Dendritic cell treated with granulocyte-macrophage colony-stimulating factor and Interleukin-4, amounts not matched to agents 40 ng/mL and 50 ng/mL, for 4 days (primary cell): ENCODE data around the gene KNG1.

ENCODE experiments used
- H3K27ac Mint-ChIP-seq: one replicate; pipeline ENCODE4 v1.8.0; 2022; ENCODE audit warnings: mild to moderate bottlenecking, mixed read lengths
- H3K27me3 Mint-ChIP-seq: one replicate; pipeline ENCODE4 v1.8.0; 2022; ENCODE audit warnings: mild to moderate bottlenecking, mixed read lengths
- H3K36me3 Mint-ChIP-seq: one replicate; pipeline ENCODE4 v1.8.0; 2022; ENCODE audit warnings: low read depth, mixed read lengths
- H3K4me1 Mint-ChIP-seq: one replicate; pipeline ENCODE4 v1.8.0; 2022; ENCODE audit warnings: low read depth, mixed read lengths
- H3K4me3 Mint-ChIP-seq: one replicate; pipeline ENCODE4 v1.8.0; 2022; ENCODE audit warnings: mild to moderate bottlenecking, moderate library complexity, mixed read lengths
- H3K9me3 Mint-ChIP-seq: one replicate; pipeline ENCODE4 v1.8.0; 2022; ENCODE audit warnings: mixed read lengths
- intact Hi-C: fragments of 100-400 bp; cut with micrococcal nuclease; formaldehyde crosslinking; loops from one replicate; pipeline ENCODE4 v1.15.0; 2022

Gene KNG1

DNA sequence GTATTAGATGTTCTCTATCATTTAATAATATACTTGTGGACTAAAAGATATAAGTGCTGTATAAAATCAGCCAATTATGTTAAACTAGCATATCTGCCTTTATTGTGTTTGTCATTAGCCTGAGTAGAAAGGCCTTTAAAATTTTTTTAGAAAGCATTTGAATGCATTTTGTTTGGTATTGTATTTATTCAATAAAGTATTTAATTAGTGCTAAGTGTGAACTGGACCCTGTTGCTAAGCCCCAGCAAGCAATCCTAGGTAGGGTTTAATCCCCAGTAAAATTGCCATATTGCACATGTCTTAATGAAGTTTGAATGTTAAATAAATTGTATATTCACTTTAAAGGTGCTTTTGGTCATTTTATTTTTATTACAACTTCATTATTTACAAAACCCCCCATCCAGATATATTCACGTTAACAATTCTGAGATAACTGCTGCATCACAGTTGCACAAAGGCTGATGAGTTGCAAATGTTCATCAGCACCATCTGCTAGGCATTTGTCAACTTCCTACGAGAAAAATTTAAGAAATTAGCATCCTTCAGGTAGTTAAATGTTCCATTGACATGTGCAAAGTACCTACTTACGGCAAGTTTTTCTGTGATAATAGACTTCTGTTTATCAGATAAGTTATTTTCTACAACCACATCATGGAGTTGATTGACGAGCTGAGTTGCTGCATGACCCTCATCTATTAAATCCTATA is 72.5 kb downstream of the KNG1 start:
- no peak overlapping the region for H3K4me3 Mint-ChIP-seq
- H3K27ac Mint-ChIP-seq: no peak overlapping the region
- peaks cover 26% of the 10 kb centered on the region for H3K4me1 Mint-ChIP-seq
- peaks cover 89% of the 10 kb centered on the region for H3K36me3 Mint-ChIP-seq
- no peaks in the 10 kb centered on the region for H3K9me3 Mint-ChIP-seq
- no peaks in the 10 kb centered on the region for H3K27me3 Mint-ChIP-seq
- intact Hi-C loops: loop anchor here (5.0 kb wide), 1 partner anchor 33 kb away; no protein-coding TSS in a partner anchor

GRCh38 chr3:186790261-186790981 is 73.3 kb downstream of the KNG1 start:
- Mint-ChIP-seq H3K36me3 (peaks cover 86% of the 10 kb centered on the region), H3K27me3 (no peaks in the 10 kb centered on the region), H3K4me1 (peaks cover 22% of the 10 kb centered on the region), H3K4me3 (no peak overlapping the region), H3K27ac (no peak overlapping the region), H3K9me3 (no peaks in the 10 kb centered on the region)
- intact Hi-C loops: no loop called here
